Jurkat, Clone E6-1 (cell line): Measurements from ENCODE around the gene COASY.
"Not testable (repeated sequence)": the region's sequence is repeated elsewhere in the genome, so short reads cannot be mapped to it uniquely, and the experiment has no call there.

Source experiments
- DNase-seq: peaks from one replicate; pipeline ENCODE4 v3.0.0-alpha.2; 2011; ENCODE audit warnings: low read depth, low spot score
- H3K4me3 ChIP-seq: 2 replicates; pipeline ENCODE4 v1.5.1; 2011; ENCODE audit warnings: mild to moderate bottlenecking, low read length, control low read depth, moderate library complexity

Gene COASY

DNA sequence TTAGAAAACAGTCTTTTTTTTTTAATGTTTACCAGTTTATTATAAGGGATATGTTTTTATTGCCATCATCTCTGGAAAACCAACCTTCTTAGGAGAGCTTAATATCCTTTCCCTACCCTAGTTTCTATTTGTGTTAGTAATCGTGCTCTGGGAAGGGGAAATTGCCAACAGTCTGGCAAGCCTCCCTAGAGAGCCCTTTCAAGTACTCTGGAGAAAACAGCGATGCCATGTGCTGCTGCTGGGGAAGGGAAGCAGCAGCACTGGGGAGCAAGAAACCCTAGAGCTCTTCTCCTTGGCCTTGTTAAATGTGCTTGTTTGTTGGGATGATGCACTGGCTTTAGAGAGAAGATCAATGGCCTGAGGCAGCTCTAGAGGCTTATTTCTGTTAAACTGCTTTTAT lies 37.0 kb downstream of the COASY start:
- no peak for DNase-seq
- H3K4me3 ChIP-seq, result no peak overlapping the region

DNA sequence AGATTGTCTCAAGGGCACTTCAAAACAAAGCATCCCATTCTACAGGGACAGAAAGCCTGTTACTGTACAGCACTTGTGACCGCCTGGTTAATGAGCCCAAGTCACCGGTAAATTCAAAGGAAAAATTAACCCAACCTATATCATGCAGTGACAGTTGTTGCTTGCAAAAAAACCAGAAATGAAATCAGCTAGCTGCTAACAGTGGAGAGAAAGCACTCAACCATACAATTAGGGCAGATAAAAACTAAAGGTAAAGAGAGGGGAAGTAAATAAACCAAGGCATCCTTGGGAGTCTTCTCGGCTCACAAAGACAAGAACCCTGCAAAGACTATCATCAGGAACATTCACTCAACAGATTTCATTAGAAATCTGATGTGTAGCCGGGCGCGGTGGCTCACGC lies 41.4 kb downstream of the COASY start:
- no peak overlapping the region for H3K4me3 ChIP-seq
- no peak for DNase-seq

DNA sequence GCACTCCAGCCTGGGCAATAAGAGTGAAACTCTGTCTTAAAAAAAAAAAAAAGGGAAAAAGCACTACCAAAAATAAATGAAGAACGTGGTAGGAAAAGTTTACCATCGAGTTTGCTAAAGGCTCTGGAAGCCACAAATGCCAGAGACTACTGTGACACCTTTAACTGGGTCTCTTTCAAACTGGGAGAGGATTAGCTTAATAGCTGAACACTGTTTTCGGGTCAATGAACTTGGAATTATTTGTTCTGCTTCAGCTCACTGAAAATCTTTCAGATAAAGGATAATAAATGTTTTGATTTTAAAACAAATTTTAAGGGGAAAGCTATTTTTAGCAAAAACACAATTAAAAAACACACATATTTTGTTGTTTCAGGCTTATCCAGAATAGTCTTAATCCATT lies 45.8 kb downstream of the COASY start:
- no peak for DNase-seq
- peak overlapping the region; percentile 99 for H3K4me3 ChIP-seq

DNA sequence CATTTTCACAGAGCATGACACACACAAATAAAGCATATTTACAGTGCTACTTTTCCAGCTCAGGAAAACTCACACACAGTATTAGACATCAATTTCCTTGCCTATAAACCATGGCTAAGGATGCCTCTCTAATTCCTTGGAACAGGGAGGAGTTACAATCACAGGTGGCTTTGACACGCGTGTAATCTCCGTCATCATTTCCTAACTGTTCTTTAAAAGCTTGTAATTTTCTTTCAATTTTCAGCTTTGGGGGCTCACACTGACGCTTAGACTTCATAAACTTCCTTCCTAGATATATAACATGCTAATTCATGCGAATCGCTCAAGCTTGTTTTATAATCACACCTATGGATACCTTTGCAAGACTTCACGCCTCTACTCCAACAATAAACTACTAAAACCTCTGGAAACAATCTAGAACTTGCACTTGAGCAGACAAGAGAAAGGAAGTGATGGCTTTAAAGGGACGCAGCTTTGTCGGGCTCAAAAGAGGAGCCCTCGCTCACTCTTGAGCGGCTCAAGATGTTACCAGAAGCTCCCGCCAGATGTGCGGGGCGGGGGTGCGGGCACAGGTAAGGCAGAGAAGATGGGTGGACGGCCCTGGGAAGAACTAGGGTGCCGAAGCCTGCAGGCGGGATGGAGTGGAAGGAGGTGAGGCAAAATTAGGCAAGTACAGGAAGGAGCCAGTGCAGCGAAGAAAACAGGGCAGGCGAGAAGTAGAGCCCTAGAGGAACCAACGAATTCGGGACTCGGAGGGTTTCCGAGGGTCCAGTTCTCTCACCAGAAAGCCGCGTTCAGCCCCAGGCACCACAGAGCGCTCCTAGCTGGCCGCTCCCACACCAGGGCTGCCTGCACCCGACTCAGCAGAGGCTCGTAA lies 46.6 kb downstream of the COASY start:
- H3K4me3 ChIP-seq, result peak overlapping the region; percentile 99
- no peak for DNase-seq

DNA sequence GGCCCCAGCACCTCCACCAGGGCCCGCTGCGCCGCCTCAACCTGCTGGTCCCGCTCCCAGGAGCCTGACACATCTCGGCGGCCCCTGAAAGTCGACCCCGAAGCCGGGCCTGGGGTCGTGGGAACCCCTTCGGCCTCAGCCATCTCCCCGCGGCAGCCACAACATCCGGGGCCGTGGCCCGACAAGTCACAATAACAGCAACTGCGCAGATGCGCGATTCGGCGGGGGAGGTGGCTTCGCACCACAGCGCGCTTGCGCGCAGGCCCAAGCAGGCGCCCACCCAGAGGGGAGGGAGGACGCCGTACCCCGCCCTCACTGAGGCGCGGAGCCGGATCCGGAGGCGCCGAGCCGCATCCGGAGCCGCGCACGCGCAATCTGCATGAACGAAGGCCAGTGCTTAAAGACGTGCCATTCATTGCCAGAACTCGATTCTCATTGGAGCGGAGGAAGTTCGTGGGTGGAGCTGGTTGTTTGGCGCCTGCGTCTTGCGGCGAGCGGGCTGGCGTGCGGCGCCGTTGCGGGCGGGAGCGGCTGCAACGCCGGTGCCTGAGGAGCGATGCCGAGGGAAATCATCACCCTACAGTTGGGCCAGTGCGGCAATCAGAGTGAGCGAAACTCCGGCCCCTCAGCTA lies 47.4 kb downstream of the COASY start, which contains the start of the genes RETREG3 and TUBG1:
RETREG3 (minus strand) TSS at position 193 of the 632 bp plus-strand sequence; CDS start at position 143, 50 bp downstream.
TUBG1 (plus strand) TSS at position 502 of the 632 bp plus-strand sequence; CDS start at position 557, 55 bp downstream.
- peak within 1 kb of the TSS; percentile 99 for H3K4me3 ChIP-seq
- peak; percentile 99 for DNase-seq

DNA sequence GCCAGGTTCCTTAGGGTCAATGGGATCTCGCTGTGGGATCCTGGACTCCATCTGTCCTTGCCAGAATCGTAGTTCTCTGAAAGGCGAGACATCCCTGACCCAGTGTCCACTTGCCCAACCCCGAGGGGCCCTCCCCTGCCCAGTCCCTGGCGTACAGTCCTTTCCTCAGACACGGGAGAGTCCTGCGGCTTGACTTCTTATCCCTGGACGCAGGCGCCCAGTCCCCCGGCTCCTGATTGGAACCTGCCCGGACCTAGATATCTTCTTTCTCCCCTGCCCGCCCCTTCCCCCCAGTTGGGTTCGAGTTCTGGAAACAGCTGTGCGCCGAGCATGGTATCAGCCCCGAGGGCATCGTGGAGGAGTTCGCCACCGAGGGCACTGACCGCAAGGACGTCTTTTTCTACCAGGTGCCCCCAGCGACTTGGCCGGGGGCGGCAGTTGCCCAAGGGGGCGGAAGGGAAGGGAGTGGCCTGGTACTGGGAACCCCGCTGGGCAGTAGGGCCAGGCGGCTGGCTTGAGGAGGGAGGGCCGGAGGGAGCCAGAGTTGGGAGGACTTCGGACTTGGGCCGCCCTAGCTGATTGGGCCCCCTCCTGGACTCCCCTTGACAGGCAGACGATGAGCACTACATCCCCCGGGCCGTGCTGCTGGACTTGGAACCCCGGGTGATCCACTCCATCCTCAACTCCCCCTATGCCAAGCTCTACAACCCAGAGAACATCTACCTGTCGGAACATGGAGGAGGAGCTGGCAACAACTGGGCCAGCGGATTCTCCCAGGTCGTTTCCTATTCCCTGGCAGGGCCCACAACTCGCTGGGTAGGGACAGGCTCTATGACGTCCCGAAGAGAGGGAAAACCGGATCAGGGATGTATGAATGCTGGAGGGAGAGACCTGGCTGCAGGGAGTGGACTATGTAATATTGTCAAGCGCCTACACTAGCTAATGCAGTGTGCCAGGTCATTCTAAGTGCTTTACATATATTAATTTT lies 48.2 kb downstream of the COASY start:
- DNase-seq, result not testable (repeated sequence)
- H3K4me3 ChIP-seq, result peak overlapping the region; percentile 99

DNA sequence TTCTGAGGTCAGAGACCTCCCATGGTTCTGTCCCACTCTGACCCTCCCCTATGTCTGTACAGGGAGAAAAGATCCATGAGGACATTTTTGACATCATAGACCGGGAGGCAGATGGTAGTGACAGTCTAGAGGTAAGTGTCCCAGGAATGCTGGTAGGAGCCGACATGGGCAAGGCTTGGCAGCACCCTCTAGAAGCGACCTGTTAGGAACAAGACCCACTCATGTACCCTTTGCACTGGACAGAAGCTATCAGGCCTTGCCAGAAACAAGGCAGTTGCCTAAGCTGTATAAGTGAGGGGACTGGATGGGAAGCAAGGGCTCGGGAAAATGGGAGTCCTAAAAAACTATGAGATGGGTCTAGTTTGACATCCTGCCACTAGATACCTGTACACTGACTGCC lies 50.1 kb downstream of the COASY start:
- no peak for DNase-seq
- H3K4me3 ChIP-seq, result no peak overlapping the region

DNA sequence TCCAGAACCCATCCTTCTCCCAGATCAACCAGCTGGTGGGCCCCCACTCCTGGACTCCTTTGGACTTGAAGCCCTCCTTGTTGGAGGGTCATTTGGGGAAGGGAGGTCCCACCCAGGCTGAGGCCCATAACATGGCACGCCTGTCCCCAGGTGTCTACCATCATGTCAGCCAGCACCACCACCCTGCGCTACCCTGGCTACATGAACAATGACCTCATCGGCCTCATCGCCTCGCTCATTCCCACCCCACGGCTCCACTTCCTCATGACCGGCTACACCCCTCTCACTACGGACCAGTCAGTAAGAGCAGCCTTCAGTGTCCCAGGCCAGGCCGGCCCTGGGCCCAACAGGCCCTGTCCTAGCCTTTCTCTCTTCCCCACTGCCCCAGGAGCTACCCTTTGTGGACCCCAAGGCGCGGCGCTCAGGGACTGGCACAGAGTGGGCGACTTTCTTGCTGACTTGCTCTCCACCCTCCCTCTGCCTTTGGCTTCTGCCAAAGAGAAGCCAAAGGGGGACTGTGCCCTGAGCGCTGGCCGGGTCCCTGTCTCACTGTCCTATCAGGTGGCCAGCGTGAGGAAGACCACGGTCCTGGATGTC lies 51.8 kb downstream of the COASY start:
- DNase-seq, result no peak
- no peak overlapping the region for H3K4me3 ChIP-seq
